ENCODE results near the gene RNF111.
"Not testable (repeated sequence)": the region's sequence is repeated elsewhere in the genome, so short reads cannot be mapped to it uniquely, and the experiment has no call there.

The RNF111 gene

DNA sequence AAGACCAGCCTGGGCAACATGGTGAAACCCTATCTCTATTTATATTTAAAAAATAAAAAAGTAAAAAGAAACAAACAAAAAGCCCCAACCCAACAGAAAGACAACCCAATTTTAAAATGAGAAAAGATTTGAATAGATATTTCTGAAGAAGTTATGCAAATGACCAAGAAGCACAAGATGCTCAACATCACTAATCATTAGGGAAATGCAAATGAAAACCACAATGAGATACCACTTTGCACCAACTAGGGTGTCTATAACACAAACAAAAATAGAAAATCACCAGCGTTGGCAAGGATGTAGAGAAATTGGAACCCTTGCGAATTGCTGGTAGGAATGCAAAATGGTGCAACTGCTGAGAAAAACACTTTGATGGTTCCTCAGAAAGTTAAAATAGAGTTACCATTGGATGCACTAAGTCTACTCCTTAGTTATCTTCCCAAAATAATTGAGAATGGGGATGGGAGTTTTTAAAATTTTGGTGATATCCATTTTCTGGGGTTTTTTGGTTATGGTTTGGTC is 71.7 kb downstream of the RNF111 start:
- DNase-seq (ENCODE audit: low read depth in 2 of 2): no peak

DNA sequence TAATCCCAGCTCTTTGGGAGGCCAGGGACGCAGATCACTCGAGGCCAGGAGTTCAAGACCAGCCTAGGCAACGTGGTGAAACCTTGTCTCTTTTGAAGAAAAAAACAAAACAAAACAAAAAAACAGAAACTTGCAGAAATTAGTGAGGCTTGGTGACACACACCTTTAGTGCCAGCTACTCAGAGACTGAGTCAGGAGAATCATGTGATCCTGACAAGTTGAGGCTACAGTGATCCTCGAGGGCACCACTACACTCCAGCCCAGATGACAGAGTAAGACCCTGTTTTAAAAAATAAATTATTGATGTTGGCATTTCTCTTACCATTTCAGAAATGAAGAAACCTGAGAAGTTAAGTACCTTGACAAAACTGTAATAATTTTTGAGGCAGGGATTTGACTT is 72.9 kb downstream of the RNF111 start:
- DNase-seq (ENCODE audit: low read depth in 2 of 2): no peak

DNA sequence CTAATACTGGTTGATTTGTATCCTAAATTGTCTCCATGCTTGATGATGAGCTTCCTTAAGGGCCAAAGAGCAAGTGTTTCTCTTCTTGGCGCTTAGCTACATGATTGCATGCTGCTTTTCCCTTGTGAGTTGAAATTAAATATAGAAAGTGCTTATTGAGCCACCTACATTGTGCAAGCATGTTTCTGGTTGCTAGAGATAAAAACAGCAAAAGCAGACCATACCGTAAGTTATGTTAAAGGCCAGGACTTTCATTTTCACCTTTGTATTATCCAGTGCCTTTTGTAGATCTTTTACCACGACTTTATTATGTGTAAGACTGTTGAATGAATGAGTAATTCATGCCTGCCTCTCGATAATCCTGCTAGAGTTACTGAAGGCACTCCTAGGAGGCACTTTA is 75.6 kb downstream of the RNF111 start:
- DNase-seq (ENCODE audit: low read depth in 2 of 2): no peak

DNA sequence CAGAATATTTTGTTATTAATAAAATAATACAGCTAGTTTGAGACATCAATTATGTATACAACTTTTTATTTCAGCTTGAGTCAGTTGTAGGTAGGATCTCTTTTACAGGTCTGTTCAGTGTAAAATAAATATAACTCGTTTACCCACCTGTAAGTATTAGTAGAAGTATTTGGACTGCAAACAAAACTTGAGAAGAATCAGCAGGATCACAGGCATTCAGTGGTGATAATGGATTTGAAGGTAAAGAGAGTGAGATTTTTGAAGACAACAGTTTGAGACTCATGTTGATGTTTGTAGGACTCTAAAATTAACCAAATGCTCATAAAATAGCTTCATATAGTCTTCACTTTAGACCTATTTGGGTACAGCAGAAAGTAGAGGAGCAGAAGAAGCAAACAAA is 82.0 kb downstream of the RNF111 start:
- DNase-seq (ENCODE audit: low read depth in 2 of 2): no peak

DNA sequence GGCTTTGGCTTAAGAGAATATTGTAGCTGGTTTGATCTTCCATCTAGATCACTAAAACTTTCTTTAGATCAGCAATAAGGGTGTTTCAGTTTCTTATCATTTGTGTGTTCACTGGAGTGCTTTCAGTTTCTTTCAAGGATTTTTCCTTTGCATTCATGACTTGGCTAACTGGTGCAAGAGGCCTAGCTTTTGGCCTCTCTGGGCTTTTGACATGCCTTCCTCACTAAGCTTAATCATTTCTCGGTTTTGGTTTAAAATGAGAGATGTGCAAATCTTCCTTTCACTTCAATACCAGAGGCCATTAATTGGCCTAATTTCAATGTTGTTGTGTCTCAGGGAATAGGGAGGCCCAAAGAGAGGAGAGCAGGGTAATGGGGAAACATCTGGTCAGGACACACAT is 87.1 kb downstream of the RNF111 start:
- DNase-seq (ENCODE audit: low read depth in 2 of 2): no peak

DNA sequence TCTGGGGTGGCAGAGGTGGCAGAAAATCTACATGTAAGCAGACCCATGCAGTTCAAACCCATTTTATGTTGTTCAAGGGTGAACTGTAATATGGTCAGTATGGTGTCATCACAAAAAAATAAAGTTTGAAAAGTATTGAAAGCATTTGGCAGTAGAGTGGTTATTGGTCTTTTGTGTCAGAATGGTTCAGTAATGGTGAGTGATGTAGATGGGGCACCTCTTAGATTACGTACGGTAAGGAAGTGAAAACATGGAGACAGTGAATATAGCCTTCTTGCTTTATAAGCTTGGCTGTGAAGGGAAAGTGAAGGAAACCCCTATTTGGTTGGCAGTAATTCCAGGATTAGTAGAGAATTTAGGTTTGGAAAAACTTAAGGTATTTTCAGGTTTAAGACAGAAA is 100.3 kb downstream of the RNF111 start:
- DNase-seq (ENCODE audit: low read depth in 2 of 2): no peak

DNA sequence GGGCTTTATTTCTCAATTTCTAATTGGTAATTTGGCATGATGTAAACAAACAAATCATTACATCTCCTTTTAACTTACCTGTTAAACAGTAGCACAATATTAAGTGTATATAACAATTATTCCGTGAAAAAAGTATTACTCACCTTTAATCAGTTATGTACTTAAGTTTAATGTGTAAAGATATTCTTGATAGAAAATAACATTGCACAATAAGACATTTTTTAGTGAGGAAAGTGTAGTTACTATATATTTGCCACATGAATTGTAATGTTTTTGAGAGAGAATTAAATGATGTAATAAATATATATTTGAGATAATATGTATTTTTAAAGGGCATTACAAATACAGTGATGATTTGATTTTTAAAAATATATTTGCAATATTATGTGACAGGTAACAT is 106.6 kb downstream of the RNF111 start:
- DNase-seq (ENCODE audit: low read depth in 2 of 2): no peak

DNA sequence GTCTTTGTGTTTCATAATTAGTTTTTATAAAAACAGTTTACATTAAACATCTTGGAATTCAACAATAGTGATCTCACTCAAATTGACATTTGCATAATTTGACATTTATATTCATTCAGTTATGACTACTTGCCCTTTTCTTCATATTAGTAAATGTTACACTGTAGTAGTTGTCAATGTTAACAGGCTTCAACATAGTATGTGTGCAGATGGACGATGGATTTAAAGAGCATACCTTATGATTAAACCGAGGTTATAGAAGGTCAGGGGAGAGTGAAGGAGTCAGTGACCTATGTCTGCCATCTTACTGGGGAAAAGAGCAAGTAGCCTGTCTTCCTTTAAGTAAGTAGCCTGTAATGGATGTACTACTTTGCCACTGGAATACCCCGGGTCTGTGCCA is 109.0 kb downstream of the RNF111 start:
- no peak for DNase-seq (ENCODE audit: low read depth in 2 of 2)

DNA sequence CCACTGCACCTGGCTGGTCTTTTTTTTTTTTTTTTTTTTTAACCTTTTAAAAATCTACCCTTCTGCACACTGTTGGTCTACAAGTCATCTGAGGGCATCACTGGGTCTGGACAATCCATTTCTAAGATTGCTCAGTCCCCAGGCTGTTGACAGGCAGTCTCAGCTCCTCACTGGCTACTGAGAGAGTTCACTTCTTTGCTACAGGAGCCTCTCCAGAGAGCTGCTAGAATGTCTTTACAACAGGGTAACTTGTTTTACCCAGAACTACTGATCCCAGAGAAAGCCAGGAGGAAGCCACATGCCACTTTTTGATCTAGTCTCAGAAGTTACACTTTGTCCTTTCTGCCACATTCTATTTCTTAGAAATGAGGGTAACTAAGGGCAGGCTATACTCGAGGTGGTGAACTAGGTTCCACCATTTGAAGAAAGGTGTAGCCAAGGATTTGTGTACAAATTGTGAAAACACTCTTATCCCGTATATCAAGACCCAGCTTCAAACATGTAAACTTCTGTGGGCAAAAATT is 111.8 kb downstream of the RNF111 start:
- DNase-seq (ENCODE audit: low read depth in 2 of 2): no peak

DNA sequence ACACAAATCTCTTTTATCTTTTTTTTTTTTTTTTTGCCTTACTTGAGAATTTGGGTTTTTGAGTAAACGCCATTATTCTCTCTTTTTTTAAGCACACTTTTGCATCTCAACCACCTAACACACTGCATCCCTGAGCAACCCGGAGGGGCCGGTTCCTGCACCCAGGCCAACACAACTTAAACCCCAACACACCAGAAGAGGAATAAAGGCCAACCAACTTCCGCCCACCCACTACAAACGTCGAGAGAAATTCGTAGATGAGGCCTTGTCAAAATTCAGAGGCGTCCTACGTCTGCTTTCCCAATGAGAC is 117.1 kb downstream of the RNF111 start:
- DNase-seq (ENCODE audit: low read depth in 2 of 2): no peak

DNA sequence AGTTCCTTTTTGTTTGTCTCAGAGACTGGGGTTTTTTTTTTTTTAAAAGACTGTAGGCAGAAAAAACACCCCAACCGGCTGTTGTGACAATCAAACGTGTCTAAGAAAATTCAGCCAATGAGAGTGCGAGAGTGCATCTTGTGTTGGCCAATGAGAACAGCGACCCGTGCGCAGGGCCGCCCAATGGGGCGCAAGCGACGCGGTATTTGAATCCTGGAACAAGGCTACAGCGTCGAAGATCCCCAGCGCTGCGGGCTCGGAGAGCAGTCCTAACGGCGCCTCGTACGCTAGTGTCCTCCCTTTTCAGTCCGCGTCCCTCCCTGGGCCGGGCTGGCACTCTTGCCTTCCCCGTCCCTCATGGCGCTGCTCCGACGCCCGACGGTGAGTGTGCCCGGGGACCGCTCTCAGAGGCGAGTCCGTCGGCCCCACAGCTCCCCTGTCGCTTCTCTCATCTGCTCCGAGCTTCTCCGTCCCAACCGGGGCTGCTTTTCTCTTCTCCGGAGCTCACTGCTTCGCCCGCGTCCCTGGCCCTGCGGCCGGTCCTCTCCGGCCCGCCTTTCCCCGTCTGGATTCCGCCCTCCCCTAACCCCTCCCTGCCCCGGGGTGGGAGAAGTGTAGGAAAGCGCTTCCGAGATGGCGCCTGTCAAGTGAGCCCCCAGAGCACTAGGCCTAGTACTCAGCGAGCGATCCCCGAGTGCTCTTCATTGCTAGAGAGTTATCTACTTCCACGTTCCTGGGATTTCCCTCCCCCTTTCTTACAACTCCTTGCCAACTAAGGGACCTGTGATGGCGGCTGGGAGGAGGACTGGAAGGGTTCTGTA is 117.7 kb downstream of the RNF111 start, which contains the start of gene CCNB2:
Gene CCNB2, plus strand, starts transcription at position 235 of the 821 bp plus-strand sequence. Its CDS starts 123 bp downstream, at position 358.
- peak; percentile 57 to 68 for DNase-seq (ENCODE audit: low read depth in 2 of 2)

DNA sequence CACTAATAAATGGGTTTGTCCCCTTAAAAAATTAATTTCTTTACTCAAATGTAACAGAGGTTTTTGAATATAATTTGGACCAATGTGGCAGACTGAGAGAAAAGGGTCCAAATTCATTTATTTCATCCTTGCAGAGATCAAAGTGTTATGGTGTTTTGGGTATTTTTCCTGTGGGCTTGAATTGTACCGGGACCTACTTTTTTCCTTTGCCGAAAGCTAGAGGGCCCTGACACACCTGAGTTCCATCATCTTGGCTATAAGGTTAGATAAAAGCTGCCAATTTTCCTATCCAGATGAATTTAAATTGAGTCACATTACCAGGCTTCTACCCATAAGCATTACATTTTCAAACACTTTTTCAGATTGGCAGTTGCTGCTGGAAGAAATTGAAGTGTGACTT is 118.4 kb downstream of the RNF111 start:
- DNase-seq (ENCODE audit: low read depth in 2 of 2): no peak

DNA sequence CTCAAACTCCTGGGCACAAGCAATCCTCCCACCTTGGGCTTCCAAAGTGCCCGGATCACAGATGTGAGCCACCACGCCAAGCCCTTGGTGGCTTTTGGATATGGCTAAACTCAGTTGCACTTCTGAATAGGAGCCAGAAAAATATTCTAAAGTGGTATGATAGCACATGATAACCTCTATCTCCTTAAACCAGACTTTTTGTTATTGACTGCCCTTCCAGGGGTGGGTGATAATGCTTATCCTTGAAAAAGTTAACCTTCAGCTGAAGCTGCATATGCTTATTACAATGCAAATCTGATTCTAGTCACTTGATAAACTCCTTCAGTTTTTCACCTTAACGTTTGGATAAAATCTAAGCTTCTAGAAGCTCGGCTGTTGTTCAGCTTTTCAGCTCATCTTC is 123.8 kb downstream of the RNF111 start:
- no peak for DNase-seq (ENCODE audit: low read depth in 2 of 2)

DNA sequence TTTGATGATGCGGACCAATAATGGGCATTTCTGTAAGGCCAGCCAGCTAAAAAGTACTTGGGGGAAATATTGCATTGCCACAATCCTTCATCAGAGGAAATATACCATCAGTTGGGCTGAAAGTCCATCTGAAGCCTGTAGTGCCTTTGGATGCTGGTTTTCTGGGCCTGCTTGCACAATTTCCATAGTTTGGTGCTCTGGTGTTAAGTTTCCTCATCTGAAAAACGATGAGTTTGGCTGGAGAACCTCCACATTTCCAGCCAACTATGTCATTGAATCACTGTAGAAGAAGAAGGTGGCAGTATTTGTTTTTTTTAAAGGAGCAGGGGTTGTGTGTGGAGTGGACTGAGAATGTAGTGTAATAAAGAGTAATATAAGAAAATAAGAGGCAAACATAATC is 127.6 kb downstream of the RNF111 start:
- DNase-seq (ENCODE audit: low read depth in 2 of 2): no peak

DNA sequence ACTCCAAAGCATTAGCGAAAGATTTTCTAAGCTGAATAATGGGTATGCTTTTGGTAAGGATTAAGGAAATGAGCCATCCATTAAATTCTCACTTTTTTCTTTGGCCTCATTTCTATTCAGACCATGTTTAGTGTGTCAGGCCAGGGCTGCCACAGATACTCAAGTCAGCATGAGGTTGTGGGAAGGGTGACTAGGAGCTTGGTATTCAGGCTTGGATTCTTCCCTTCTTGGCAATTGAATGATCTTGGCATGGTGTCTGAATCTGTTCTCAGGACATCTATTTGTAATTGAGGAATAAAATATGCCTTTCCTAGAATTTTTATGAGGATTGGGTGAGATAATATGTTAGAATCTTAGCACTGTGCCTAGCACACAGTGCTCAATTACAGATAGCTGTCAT is 128.7 kb downstream of the RNF111 start:
- no peak for DNase-seq (ENCODE audit: low read depth in 2 of 2)

DNA sequence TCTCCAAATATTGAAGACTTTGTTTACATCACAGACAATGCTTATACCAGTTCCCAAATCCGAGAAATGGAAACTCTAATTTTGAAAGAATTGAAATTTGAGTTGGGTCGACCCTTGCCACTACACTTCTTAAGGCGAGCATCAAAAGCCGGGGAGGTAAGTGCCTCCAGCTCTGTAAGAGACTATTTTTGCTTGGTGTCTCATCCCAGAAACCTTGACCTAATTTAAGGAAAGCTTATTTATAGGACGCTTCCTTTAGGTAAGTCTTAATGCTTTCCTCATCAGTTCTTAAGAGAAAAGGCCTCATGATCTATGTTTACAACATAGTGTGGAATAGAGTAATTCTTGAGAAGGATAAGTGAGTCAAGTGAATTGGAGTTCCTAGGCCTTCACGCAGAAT is 129.3 kb downstream of the RNF111 start:
- DNase-seq (ENCODE audit: low read depth in 2 of 2): no peak

DNA sequence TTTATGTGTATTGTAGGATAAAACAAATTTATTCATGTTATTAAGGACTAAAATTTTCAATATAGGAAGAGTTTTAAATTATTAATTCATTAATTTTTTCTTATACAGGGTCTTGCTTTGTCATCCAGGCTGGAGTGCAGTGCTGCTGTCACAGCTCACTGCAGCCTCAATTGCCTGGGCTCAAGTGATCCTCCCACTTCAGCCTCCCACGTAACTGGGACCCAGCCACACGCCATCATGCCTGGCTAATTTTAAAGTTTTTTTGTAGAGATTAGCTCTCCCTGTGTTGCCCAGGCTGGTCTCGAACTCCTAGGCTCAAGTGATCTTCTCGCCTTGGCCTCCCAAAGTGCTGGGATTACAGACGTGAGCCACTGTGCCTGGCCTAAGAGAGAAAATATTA is 132.2 kb downstream of the RNF111 start:
- DNase-seq (ENCODE audit: low read depth in 2 of 2): no peak

DNA sequence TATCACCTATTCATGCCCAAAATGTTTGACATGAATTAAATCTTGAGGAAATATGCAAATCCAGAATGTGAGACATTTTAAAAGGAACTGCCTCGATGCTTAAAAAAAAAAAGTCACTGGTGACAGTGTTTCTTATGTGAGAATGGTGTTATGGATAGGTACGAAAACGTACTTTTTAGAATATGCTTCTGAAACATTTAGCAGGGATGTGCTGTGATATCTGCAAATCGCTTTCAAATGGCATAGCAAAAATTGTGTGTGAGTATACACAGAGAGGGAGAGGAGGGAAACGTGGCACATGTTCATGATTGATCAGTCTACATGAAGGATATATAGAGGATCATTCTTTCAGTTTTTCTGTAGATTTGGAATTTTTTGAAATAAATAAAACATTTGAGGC is 133.5 kb downstream of the RNF111 start:
- no peak for DNase-seq (ENCODE audit: low read depth in 2 of 2)

DNA sequence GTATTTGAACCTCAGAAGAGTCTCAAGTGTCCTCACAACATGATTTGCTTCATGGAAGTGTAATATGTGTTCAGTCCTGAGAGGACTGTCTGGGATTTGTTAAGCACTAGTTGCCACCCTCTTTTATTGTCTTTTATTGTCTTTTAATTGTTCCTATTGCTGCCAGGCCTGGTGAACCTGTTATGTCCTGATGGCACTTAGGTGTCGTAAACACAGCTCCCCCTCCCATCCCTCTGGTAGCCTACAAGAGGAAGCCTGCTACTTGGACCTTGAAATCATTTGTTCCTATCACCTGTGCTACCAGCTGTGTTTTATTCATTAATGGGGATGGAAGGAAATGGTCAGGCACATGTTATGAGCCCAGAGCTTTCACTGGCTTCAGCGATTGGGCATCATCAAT is 136.8 kb downstream of the RNF111 start:
- no peak for DNase-seq (ENCODE audit: low read depth in 2 of 2)

DNA sequence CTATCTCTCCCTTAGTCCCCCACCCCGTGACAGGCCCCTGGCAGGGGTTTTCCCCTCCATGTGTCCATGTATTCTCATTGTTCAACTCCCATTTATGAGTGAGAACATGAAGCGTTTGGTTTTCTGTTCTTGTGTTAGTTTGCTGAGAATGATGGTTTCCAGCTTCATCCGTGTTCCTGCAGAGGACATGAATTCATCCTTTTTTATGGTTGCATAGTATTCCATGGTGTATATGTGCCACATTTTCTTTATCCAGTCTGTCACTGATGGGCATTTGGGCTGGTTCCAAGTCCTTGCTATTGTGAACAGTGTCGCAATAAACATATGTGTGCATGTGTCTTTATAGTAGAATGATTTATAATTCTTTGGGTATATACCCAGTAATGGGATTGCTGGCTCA is 138.2 kb downstream of the RNF111 start:
- not testable (repeated sequence) for DNase-seq (ENCODE audit: low read depth in 2 of 2)

DNA sequence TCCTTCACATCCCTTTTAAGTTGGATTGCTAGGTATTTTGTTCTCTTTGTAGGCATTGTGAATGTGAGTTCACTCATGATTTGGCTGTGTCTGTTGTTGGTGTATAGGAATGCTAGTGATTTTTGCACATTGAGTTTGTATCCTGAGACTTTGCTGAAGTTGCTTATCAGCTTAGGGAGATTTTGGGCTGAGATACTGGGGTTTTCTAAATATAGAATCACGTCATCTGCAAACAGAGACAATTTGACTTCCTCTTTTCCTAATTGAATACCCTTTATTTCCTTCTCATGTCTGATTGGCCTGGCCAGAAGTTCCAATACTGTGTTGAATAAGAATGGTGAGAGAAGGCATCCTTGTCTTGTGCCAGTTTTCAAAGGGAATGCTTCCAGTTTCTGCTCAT is 139.8 kb downstream of the RNF111 start:
- not testable (repeated sequence) for DNase-seq (ENCODE audit: low read depth in 2 of 2)

DNA sequence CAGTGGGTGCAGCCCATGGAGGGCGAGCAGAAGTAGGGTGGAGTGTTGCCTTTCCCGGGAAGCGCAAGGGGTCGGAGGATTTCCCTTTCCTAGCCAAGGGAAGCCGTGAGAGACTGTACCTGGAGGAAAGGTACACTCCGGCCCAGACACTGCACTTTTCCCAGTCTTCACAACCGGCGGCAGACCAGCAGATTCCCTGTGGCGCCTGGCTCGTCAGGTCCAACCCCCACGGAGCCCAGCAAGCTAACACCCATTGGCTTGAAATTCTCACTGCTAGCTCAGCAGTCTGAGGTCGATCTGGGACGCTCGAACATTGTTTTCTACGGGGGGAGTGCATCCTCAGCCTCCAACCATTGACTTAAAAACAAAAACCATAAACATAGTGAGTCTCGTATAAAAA is 144.0 kb downstream of the RNF111 start:
- DNase-seq (ENCODE audit: low read depth in 2 of 2): no peak

DNA sequence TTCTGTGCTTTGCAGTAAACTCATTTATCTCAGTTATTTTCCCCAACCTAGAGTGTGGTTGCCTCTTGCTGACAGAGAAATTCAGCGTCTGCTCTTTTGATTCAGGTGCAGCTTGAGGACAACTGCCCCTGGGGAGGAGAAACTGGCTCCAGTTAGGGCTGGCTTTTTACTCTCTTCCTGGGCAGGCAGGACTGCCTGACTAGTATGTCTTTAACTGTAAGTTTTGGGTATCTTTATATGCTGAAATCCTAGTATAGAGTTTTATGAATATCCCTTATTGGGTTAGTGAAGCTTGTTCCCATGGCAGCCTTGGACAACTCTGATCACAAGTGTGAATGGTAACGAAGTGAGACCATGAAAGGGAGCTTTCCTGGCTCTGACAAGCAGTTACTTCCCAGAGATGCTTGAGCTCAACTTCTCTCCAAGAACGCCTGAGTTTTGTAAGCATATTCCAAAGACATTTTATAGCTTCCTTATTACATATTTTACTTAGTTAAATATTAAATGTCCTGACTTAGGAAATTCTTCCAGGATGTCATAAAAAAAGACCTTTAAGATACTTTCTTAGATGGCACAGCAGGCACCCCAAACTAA is 144.6 kb downstream of the RNF111 start:
- no peak for DNase-seq (ENCODE audit: low read depth in 2 of 2)

Data from activated CD8-positive, alpha-beta memory T cell treated with anti-CD3 and anti-CD28 coated beads for 4 hours (primary cell).